CD4-positive, alpha-beta T cell (primary cell): ENCODE measurements around the gene WASF1. TPM values are rescaled to one million over a fixed set of nuclear protein-coding genes. Genes with fewer than 3 reads are reported as not detected.

Source experiments
- ATAC-seq: fragments of 200-7000 bp; cut with Tn5 transposase; one replicate; pipeline ENCODE4 v1.10.0; 2022; ENCODE audit warnings: mild to moderate bottlenecking; ENCODE audit not compliant: poor library complexity
- CTCF ChIA-PET: fragments of 350-600 bp; sonication (Branson Sonifier 250); formaldehyde crosslinking; loops from one replicate; lab custom pipeline; 2021; ENCODE audit warnings: antibody characterized with exemption, inconsistent platforms; lab: Charles Lee
- POLR2A ChIA-PET: fragments of 350-600 bp; sonication (Branson Sonifier 250); formaldehyde crosslinking; loops from one replicate; lab custom pipeline; 2021; ENCODE audit warnings: antibody characterized with exemption, inconsistent platforms; lab: Charles Lee
- DNase-seq, 14 experiments: peaks; one replicate each; pipeline ENCODE4 v3.0.0-alpha.2; 2013 to 2020; ENCODE audit warnings: mixed read lengths in 2 of 14
- H3K27ac ChIP-seq, 2 donors: one replicate each; pipeline versions ENCODE4 v1.5.1 to v1.7.0; 2013; ENCODE audit warnings: low read length in 2 of 2, low read depth in 1 of 2, mild to moderate bottlenecking in 1 of 2
- H3K27me3 ChIP-seq, 2 experiments: 1 replicate in 1 of 2; 2 replicates in 1 of 2; pipeline versions ENCODE4 v1.6.1 to v1.7.0; 2013; ENCODE audit warnings: low read length in 2 of 2, control low read depth in 1 of 2, mild to moderate bottlenecking in 1 of 2, moderate library complexity in 1 of 2; ENCODE audit not compliant: insufficient read depth in 2 of 2, control insufficient read depth in 1 of 2
- H3K36me3 ChIP-seq: one replicate; pipeline ENCODE4 v1.6.1; 2013; ENCODE audit warnings: low read length, control low read depth; ENCODE audit not compliant: insufficient read depth
- H3K4me1 ChIP-seq: one replicate; pipeline ENCODE4 v1.6.1; 2013; ENCODE audit warnings: low read length, control low read depth; ENCODE audit not compliant: insufficient read depth
- H3K4me3 ChIP-seq: one replicate; pipeline ENCODE4 v1.5.1; 2013; ENCODE audit warnings: mild to moderate bottlenecking, low read length, moderate library complexity
- H3K9me3 ChIP-seq, 2 experiments: 1 replicate in 1 of 2; 2 replicates in 1 of 2; pipeline versions ENCODE4 v1.6.1 to v1.7.0; 2013; ENCODE audit warnings: low read length in 2 of 2, mild to moderate bottlenecking in 2 of 2, control low read depth in 1 of 2, moderate library complexity in 1 of 2; ENCODE audit not compliant: control insufficient read depth in 1 of 2, insufficient read depth in 1 of 2
- H3K27ac Mint-ChIP-seq: one replicate; pipeline ENCODE4 v1.8.0; 2020; ENCODE audit warnings: mixed read lengths
- H3K27me3 Mint-ChIP-seq: one replicate; pipeline ENCODE4 v1.8.0; 2021; ENCODE audit warnings: mixed read lengths
- H3K36me3 Mint-ChIP-seq: one replicate; pipeline ENCODE4 v1.8.0; 2021; ENCODE audit warnings: low read depth, mixed read lengths
- H3K4me1 Mint-ChIP-seq: one replicate; pipeline ENCODE4 v1.8.0; 2021; ENCODE audit warnings: low read depth, mixed read lengths
- H3K4me3 Mint-ChIP-seq: one replicate; pipeline ENCODE4 v1.8.0; 2020; ENCODE audit warnings: mild to moderate bottlenecking, mixed read lengths
- H3K9me3 Mint-ChIP-seq: one replicate; pipeline ENCODE4 v1.8.0; 2020; ENCODE audit warnings: mixed read lengths
- intact Hi-C, 2 experiments: fragments of 100-400 bp; cut with DNase I in 1 of 2; cut with micrococcal nuclease in 1 of 2; formaldehyde crosslinking; loops; one replicate each; pipeline versions ENCODE4 v1.15.1 to v1.9.0; 2023 to 2025; cut with DNase I, micrococcal nuclease
- total RNA-seq, 174 experiments: library from RNA in 2 of 174; stranded (reverse) in 2 of 174; gene quantifications; one replicate each; pipeline ENCODE4 v1.2.3 and lab custom pipeline; 2021 to 2026
- TF ChIP-seq, protein P1 (sequence below): fragments of 200-600 bp; IDR thresholded peaks from one replicate; pipeline ENCODE4 v1.8.0; 2022; ENCODE audit warnings: antibody characterized with exemption, mild to moderate bottlenecking

WASF1 gene
- total RNA-seq, 2 experiments from 2014 or later: 0.19 to 0.22 TPM

GRCh38 chr6:110097443-110097842 lies 82.0 kb downstream of the WASF1 start:
- DNase-seq (no peak), ATAC-seq (no peak)
- H3K36me3 Mint-ChIP-seq: no peaks in the 10 kb centered on the region
- H3K27me3 Mint-ChIP-seq: no peaks in the 10 kb centered on the region
- intact Hi-C loops: no loop called here
- TF ChIP-seq, protein P1, sequence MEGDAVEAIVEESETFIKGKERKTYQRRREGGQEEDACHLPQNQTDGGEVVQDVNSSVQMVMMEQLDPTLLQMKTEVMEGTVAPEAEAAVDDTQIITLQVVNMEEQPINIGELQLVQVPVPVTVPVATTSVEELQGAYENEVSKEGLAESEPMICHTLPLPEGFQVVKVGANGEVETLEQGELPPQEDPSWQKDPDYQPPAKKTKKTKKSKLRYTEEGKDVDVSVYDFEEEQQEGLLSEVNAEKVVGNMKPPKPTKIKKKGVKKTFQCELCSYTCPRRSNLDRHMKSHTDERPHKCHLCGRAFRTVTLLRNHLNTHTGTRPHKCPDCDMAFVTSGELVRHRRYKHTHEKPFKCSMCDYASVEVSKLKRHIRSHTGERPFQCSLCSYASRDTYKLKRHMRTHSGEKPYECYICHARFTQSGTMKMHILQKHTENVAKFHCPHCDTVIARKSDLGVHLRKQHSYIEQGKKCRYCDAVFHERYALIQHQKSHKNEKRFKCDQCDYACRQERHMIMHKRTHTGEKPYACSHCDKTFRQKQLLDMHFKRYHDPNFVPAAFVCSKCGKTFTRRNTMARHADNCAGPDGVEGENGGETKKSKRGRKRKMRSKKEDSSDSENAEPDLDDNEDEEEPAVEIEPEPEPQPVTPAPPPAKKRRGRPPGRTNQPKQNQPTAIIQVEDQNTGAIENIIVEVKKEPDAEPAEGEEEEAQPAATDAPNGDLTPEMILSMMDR: no peak
- no peaks in the 10 kb centered on the region for H3K9me3 Mint-ChIP-seq
- no peak overlapping the region for H3K27ac ChIP-seq
- no peak overlapping the region for H3K27ac Mint-ChIP-seq
- H3K9me3 ChIP-seq: no peaks in the 10 kb centered on the region
- H3K4me1 ChIP-seq: no peaks in the 10 kb centered on the region
- H3K4me3 Mint-ChIP-seq: no peak overlapping the region
- H3K4me1 Mint-ChIP-seq: no peaks in the 10 kb centered on the region
- ChIA-PET CTCF (no interaction called here), POLR2A (no interaction called here)
- H3K36me3 ChIP-seq: no peaks in the 10 kb centered on the region
- no peaks in the 10 kb centered on the region for H3K27me3 ChIP-seq
- H3K4me3 ChIP-seq: no peak overlapping the region

GRCh38 chr6:110095935-110096334 lies 83.5 kb downstream of the WASF1 start:
- ChIA-PET POLR2A (no interaction called here), CTCF (no interaction called here)
- no peak for DNase-seq
- no peaks in the 10 kb centered on the region for H3K4me1 ChIP-seq
- no peak overlapping the region for H3K4me3 Mint-ChIP-seq
- H3K27me3 Mint-ChIP-seq: no peaks in the 10 kb centered on the region
- no peaks in the 10 kb centered on the region for H3K27me3 ChIP-seq
- no peaks in the 10 kb centered on the region for H3K9me3 Mint-ChIP-seq
- TF ChIP-seq, protein P1: no peak
- no peaks in the 10 kb centered on the region for H3K36me3 Mint-ChIP-seq
- intact Hi-C loops: no loop called here
- H3K27ac Mint-ChIP-seq: no peak overlapping the region
- no peak for ATAC-seq
- no peaks in the 10 kb centered on the region for H3K36me3 ChIP-seq
- no peaks in the 10 kb centered on the region for H3K9me3 ChIP-seq
- no peaks in the 10 kb centered on the region for H3K4me1 Mint-ChIP-seq
- H3K27ac ChIP-seq: no peak overlapping the region
- H3K4me3 ChIP-seq: no peak overlapping the region

- no peak overlapping the region for H3K27ac ChIP-seq
- Mint-ChIP-seq H3K36me3 (no peaks in the 10 kb centered on the region), H3K9me3 (no peaks in the 10 kb centered on the region), H3K27ac (no peak overlapping the region), H3K4me3 (no peak overlapping the region), H3K4me1 (no peaks in the 10 kb centered on the region), H3K27me3 (no peaks in the 10 kb centered on the region)
- POLR2A ChIA-PET: no interaction called here
- CTCF ChIA-PET: no interaction called here
- TF ChIP-seq, protein P1: no peak
- no peak overlapping the region for H3K4me3 ChIP-seq
- H3K36me3 ChIP-seq: no peaks in the 10 kb centered on the region
- H3K4me1 ChIP-seq: no peaks in the 10 kb centered on the region
- intact Hi-C loops: no loop called here
- no peaks in the 10 kb centered on the region for H3K27me3 ChIP-seq
- DNase-seq: no peak
- no peak for ATAC-seq
- H3K9me3 ChIP-seq: no peaks in the 10 kb centered on the region
These were observed 84.4 kb downstream of the WASF1 start for GRCh38 chr6:110095101-110095500.
